Fibroblast of the aortic adventitia (primary cell): Measurements from ENCODE around the gene FUT4. TPM values are rescaled to one million over a fixed set of nuclear protein-coding genes. Genes with fewer than 3 reads are reported as not detected.
A peak's percentile ranks its signal among the peaks of the same experiment; 100 is the strongest.
"Not testable (repeated sequence)": the region's sequence is repeated elsewhere in the genome, so short reads cannot be mapped to it uniquely, and the experiment has no call there.

Experiments
- DNase-seq: peaks from one replicate; pipeline ENCODE4 v3.0.0-alpha.2; 2010; ENCODE audit warnings: low read depth
- H3K4me3 ChIP-seq: 2 replicates; pipeline ENCODE4 v1.5.1; 2011; ENCODE audit warnings: low read depth, mild to moderate bottlenecking, control low read depth, low read length, moderate library complexity
- total RNA-seq: library from RNA; depleted of rRNA; stranded (reverse); fragments of >200 nt; gene quantifications from 2 replicates; pipeline ENCODE4 v1.2.3, GENCODE V29; 2012; ENCODE audit warnings: low replicate concordance
- TF ChIP-seq, protein P1 (sequence below): IDR thresholded peaks from 2 replicates; pipeline ENCODE4 v1.5.1; 2011; ENCODE audit warnings: mild to moderate bottlenecking, low read length, control low read depth, inconsistent platforms; ENCODE audit not compliant: insufficient read depth

Gene FUT4
- total RNA-seq, 1 donor, result 7.1 TPM

DNA sequence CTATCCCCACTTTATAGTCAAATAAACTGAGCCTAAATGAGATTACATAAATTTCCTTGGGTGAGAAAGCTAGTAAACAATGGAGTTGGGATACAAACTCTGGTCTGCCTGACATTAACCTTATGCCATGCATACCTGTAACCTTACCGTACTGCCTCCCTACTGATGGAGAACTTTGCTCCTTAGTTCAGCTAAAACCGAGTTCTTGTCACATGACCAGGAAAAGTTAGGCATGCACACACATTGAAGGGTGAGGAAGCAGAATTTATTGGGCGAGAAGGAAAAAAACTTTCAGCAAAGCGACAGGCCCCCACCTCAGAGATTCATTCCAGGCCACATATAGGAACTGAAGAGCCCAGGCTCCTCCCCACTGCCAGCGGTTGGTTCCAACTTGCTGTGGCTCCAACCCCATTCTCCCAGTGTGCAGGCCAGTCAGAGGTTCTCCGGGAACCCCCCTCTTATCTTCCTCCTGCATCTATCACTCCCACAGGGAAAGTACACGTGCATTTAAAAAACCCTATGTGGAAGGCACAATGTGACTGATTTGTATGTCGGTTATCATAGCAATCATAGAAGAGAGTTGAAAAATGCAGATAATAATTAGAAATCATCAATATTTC is 20.2 kb downstream of the FUT4 start:
- TF ChIP-seq, protein P1, sequence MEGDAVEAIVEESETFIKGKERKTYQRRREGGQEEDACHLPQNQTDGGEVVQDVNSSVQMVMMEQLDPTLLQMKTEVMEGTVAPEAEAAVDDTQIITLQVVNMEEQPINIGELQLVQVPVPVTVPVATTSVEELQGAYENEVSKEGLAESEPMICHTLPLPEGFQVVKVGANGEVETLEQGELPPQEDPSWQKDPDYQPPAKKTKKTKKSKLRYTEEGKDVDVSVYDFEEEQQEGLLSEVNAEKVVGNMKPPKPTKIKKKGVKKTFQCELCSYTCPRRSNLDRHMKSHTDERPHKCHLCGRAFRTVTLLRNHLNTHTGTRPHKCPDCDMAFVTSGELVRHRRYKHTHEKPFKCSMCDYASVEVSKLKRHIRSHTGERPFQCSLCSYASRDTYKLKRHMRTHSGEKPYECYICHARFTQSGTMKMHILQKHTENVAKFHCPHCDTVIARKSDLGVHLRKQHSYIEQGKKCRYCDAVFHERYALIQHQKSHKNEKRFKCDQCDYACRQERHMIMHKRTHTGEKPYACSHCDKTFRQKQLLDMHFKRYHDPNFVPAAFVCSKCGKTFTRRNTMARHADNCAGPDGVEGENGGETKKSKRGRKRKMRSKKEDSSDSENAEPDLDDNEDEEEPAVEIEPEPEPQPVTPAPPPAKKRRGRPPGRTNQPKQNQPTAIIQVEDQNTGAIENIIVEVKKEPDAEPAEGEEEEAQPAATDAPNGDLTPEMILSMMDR, result no peak
- no peak for DNase-seq

DNA sequence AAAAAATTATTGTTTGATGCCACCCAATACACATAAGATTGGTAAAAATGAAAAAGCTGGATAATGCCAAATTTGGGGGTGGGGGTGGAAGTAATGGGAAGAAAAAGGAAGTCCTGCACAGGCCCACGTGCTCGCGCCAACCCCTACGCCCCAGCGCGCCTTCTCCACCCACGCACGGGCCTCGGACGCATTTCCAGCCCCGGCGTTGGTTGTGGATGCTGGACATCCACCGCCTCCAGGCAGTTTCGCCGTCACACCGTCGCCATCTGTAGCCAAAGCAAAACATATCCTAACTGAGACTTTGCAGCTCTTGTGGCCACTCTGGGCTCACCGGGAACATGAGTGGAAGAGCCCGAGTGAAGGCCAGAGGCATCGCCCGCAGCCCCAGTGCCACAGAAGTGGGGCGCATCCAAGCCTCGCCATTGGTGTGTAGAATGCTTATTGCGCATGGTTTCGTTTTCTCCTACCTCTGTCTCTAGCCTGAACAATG is 23.5 kb downstream of the FUT4 start, which contains the start of gene PIWIL4:
TSS of gene PIWIL4 (plus strand) at position 188 of the 490 bp plus-strand sequence. CDS start at position 339, 151 bp downstream.
- DNase-seq, result no peak
- TF ChIP-seq, protein P1, result no peak
- H3K4me3 ChIP-seq, result no peak within 1 kb of the TSS

More for the DNA sequence above, 20.2 kb downstream of the FUT4 start:
- no peak overlapping the region for H3K4me3 ChIP-seq

DNA sequence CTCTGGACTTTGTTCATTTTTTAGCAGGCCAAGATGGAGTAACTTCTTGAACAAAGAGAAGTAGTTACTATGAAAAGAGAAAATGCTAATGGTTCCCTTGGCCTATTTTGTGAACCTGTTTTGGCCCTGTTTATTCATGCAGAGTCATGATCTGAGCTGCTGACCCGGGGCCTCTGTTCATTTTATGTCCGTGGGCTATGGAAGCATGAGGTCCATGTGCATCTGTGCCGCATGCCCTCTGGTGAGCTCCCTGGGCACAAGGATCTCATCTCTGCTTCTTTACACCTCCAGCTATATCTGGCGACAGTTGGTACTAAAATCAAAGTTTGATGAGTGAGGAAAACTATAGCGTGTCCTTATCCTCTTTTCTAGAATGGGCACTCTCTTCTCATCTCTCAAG is 24.5 kb downstream of the FUT4 start:
- TF ChIP-seq, protein P1, result no peak
- no peak overlapping the region for H3K4me3 ChIP-seq
- no peak for DNase-seq

DNA sequence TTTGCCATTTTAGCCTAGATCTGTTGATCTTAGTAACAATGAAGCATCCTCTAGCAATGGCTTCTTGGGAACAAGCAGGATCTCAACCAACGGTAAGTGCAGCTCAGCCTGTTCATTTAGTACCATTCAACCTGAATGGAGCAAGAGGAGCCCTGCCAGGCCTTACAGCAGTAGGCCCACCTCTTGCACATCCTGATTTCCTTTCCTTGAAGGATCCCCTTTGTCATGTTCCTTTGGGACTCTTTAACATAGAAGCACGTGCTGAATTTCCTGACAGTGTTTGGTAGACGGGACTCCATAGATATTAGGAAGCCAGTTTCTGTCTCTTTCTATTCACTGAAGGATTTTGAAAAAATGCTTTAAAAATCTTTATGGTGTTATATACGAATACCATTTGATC is 25.0 kb downstream of the FUT4 start:
- H3K4me3 ChIP-seq, result no peak overlapping the region
- no peak for DNase-seq
- TF ChIP-seq, protein P1, result no peak

DNA sequence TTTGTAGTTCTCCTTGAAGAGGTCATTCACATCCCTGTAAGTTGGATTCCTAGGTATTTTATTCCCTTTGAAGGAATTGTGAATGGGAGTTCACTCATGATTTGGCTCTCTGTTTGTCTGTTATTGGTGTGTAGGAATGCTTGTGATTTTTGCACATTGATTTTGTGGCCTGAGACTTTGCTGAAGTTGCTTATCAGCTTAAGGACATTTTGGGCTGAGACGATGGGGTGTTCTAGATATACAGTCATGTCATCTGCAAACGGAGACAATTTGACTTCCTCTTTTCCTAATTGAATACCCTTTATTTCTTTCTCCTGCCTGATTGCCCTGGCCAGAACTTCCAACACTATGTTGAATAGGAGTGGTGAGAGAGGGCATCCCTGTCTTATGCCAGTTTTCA is 29.3 kb downstream of the FUT4 start:
- not testable (repeated sequence) for DNase-seq, H3K4me3 ChIP-seq

DNA sequence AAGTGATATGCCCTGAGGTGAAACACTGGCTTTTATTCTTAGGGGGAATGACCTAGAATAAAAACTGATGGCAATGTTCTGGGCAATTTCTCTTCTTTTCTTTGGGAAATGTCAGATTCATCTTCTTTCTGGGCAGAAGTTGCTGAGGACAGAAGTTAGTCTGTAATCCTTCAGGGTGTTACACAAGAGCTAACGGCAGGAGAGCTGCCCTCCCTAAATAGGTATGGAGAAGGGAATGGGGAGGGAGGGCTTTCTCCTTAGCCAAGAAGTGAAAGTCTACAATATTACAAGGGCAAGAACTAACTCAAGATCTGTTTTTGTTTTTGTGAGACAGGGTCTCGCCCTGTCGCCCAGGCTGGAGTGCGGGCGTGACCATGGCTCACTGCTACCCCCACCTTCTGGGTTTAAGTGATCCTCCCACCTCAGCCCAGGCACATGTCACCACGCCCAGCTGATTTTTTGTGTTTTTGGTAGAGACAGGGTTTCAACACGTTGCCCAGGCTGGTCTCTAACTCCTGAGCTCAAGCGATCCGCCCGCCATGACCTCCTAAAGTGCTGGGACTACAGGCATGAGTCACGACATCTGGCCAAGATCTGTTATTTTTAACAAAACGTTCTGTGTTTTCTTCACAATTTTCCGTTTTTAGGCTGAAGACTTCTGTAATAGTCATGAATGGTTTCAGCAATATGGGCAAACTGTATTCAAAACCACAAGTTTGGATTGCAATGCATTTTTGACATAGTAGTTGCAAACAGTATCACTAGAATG is 30.7 kb downstream of the FUT4 start:
- no peak overlapping the region for H3K4me3 ChIP-seq
- TF ChIP-seq, protein P1, result no peak
- DNase-seq, result peak; percentile 74

DNA sequence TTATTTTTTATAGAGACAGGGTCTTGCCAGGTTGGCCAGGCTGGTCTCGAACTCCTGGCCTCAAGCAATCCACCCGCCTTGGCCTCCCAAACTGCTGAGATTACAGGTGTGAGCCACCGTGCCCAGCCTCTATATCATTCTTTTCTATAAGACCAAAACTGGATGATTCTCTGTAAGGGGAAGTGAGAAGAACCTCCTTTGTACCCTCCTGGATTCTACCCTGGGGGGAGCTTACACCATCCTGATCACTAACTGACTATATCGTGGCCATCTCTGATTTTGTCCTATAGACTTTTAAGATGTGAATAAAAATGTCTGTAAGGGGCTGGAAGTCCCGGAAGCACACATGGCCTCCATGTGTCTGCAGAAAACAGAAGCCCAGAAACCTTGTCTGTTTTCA is 32.6 kb downstream of the FUT4 start:
- H3K4me3 ChIP-seq, result no peak overlapping the region
- TF ChIP-seq, protein P1, result no peak
- DNase-seq, result no peak
